GM19351 (cell line): Measurements from ENCODE around the gene ONECUT1.
A peak's percentile ranks its signal among the peaks of the same experiment; 100 is the strongest.

Source experiments
- ATAC-seq: cut with Tn5 transposase; IDR thresholded peaks from one replicate; pipeline ENCODE4 v1.9.1; 2021; ENCODE audit warnings: mild to moderate bottlenecking, moderate library complexity; ENCODE audit not compliant: unreplicated experiment

The ONECUT1 gene

GRCh38 chr15:52734329-52734728, 55.8 kb downstream of the ONECUT1 start:
- ATAC-seq, result no peak

- ATAC-seq, result no peak
Measured at GRCh38 chr15:52733696-52734255, 56.4 kb downstream of the ONECUT1 start.

DNA sequence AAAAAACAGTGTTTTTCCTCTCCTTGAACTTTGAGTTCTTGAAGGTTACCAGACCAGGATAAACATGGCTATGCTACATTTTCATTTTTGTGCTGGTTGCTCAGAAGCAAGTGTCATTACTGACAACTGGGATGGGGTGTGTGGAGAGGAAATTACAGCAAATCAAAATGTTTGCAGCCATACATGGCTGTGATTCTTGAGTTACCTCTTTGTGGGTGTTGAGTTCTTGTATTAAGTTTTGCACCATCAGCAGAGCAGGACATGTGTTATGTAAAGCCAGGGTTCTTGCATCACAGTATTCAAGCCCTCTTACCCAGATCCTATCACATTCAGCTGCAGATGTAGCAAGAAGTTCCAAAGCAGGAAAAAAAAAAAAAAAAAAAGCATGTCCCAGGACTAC, 57.0 kb downstream of the ONECUT1 start:
- ATAC-seq, result no peak

DNA sequence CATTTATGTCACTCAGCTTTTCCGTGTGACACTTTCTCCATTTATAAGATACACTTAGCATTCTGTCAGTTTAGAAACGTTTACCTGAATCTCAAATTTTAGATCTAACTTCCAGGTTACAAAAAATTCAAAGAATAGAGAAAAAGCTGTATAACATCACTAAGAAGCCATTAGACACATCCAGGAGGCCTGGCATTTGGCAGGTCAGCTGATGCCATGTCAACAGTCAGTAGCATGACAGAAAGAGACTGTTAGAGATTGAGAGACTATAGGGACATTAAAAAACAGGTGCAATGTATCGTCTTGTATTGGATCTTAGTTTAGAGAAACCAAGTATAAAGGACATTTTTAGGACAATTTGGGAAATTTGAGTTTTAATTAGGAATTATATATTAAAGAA, 57.6 kb downstream of the ONECUT1 start:
- ATAC-seq, result no peak

GRCh38 chr15:52731732-52732470, 58.2 kb downstream of the ONECUT1 start:
- no peak for ATAC-seq

GRCh38 chr15:52731004-52731403, 59.1 kb downstream of the ONECUT1 start:
- no peak for ATAC-seq

GRCh38 chr15:52730594-52730993, 59.5 kb downstream of the ONECUT1 start:
- ATAC-seq, result no peak

DNA sequence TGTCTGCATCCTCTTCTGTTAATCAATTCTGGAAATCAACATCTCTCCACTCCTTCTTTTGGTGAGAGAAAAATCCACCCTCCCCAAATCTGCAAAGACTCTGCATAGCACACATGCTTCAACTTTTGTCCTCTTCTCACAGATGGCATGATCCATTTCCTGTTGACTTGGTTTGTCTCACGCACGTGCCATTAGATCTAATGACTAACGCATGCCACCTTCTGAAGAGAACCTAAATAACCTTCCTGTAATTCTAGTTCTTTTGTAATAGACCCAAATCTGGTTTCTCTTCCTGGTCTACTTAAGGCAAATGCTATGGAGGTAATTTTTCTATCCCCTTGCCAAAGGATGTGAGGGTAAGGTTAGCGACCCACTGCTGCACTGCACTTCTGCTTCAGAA, 60.0 kb downstream of the ONECUT1 start:
- no peak for ATAC-seq

GRCh38 chr15:52728899-52729298, 61.2 kb downstream of the ONECUT1 start:
- no peak for ATAC-seq

- no peak for ATAC-seq
Measured at GRCh38 chr15:52727815-52728214, 62.3 kb downstream of the ONECUT1 start.

DNA sequence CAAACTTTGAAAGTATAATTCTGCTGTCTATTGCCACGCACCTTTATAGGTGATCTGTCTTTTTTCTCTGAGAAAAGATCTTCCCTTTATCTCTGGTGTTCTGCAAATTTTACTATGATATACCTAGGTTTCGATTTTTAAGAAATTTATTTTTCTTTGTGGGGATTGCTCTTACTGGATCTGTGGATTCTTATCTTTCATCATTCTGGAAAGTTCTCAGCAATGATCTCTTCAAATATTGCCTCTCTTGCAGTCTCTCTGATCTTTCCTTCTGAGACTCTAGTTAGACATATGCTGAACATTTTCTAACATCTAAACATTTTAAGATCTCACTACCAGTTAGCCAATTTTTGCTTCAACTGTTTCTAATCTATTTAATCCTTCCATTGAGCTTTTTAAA, 63.9 kb downstream of the ONECUT1 start:
- ATAC-seq, result no peak

DNA sequence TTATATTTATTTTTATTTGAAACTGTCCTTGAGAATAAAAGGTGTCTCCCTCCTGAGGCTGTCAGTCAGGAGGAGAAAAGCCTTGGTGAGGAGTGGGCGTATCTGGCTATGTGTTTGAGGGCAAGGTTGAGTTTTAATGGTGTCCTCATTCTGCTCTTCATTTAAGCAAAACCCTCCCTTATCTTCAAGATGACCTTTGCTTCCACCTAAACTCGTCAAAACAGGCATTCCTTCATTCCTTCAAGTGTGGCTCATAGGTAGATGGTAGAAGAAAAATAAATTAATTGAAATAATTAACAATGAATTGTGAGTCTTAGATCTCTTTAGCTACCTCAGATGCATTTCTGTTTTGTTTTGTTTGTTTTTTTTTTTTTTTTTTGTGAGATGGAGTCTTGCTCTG, 71.6 kb downstream of the ONECUT1 start:
- no peak for ATAC-seq

DNA sequence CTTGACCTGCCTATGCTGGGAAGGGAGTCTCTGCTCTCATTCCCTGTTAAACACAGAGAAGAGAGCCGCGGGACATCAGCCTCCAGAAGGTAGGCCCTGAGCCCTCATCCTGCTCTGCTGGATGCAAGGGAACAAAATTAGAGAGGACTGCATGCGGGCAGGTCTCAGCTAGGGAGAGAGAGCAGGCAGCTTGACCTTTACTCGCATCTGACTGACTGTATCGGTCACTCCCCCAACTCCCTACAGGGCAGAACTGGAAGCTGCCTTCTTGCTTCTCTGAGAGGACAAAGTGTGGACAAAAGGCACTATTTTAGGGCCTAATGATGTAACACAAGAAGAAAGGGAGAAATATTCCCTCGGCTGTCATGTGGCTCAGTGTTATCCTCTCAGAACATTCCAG, 72.2 kb downstream of the ONECUT1 start:
- ATAC-seq, result no peak

GRCh38 chr15:52717481-52717880, 72.7 kb downstream of the ONECUT1 start:
- ATAC-seq, result no peak

DNA sequence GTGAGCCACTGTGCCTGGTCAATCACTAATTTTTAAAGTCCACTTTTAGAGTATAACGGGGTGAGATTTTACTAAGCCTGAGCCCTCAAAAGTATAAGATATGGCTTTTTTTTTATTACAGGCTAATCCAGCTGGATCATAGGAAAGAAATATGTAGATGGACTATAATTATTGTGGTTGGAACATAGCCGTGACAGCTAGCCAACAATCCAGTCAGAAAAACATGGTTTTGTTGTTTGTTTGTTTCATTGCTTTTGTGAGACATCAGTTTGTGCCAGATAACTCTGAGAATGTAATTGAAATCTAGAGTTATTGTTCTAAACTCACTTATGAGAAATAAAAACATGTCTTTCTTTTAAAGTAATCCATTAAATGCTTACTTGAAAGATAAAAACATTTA, 73.6 kb downstream of the ONECUT1 start:
- no peak for ATAC-seq

DNA sequence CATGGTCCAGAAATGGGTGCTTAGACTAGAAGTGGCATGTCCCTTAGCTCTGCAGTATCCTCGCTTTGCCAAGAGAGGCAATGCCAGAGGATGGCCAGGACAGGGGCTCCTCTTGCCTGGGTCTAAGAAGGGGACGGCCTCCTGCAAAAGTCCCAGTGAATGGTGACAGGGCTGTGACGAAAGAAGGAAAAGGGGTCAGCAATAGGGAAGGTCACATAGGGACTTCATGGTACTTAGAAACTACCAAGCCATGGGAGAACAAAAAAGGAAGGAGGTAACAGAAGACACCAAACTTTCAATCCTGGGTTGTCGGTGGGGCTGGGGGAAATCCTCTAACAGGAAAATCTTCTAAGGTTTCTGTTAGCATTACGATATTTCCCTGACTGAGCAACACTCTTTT, 74.7 kb downstream of the ONECUT1 start:
- no peak for ATAC-seq

GRCh38 chr15:52714968-52715367, 75.2 kb downstream of the ONECUT1 start:
- no peak for ATAC-seq

GRCh38 chr15:52710708-52711389, 79.3 kb downstream of the ONECUT1 start:
- no peak for ATAC-seq

DNA sequence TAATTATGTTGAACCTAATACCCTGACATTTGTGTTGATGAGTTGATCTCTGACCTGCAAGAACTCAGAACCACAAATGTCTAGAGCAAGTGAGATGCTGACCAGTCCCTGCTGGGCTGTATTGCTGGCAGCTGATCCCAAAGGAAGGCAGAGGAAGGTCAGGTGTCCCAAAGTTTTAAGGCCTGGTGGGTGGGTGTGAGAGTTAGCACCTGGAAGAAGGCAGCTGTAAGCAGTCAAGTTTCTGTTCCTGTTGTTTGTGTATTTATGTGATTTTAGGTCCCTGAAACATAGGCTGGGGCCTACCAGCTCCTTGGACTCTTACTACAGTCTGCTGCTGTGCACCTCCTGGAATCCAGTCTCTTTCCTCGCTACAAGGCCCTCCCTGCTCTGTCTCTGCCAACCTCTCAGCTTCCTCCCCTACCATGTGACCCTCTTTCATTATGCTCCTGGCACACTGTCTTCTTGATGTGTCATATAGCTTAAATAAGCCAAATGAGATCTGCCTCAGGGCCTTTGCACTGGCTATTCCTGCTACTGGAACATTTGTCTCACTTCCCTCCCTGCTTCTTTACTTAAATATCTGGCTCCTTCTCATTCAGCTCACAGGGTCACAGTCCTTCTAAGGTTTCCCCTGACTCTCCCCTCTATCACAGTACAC, 80.0 kb downstream of the ONECUT1 start:
- peak; percentile 59 for ATAC-seq

DNA sequence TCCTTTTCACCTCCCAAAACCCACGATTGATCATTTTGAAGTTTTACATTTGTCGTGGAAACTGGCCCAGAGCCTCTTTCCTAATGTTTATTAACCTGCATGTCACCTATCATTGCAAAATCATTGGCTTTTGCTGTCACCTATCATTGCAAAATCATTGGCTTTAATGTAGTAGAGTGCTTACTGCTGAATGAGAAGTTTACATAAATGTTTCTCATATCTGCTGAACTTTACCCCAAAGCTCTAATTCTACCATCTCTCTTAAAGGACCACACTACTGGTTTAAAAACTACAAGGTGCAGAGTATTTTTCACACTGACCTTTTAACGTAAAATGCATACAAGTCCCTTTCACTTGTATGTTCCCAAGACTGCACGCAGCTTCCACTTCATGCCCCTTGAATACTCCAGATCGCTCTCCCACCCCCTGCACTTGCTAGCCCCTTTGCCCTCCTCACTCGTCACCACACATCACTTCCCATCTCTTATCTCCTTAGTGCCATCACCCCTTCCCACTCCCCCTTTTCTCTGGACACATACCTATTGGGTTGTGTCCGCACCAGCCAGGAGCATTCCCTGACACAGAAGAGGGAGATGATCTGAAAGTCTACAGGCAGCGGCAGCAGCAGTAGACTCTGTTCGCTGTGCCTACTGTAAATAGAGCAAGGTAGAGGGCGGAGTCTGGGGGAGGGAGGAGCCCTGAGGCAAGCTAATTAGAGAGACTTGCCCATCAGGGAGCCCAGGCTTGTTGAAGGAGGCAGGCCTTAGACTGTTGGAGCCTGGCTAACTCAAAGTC, 80.8 kb downstream of the ONECUT1 start:
- peak; percentile 94 for ATAC-seq
